Osteoblast (primary cell): Measurements from ENCODE around the gene UMODL1. TPM values are rescaled to one million over a fixed set of nuclear protein-coding genes. Genes with fewer than 3 reads are reported as not detected.

ENCODE experiments used
- DNase-seq: peaks from one replicate; pipeline ENCODE4 v3.0.0; 2011; ENCODE audit warnings: low spot score, mixed read lengths; ENCODE audit not compliant: insufficient read length; ENCODE audit errors: missing footprints
- H2AFZ ChIP-seq: 2 replicates; pipeline ENCODE4 v1.6.0; 2011; ENCODE audit warnings: mild to moderate bottlenecking, low read length
- H3K27ac ChIP-seq: 2 replicates; pipeline ENCODE4 v1.5.1; 2011; ENCODE audit warnings: mild to moderate bottlenecking, low read depth, low read length, moderate library complexity
- H3K27me3 ChIP-seq: 2 replicates; pipeline ENCODE4 v1.6.0; 2012; ENCODE audit warnings: mild to moderate bottlenecking, control low read depth, inconsistent platforms, low read length, moderate library complexity; ENCODE audit not compliant: insufficient read depth
- H3K36me3 ChIP-seq: 2 replicates; pipeline ENCODE4 v1.5.1; 2011; ENCODE audit warnings: mild to moderate bottlenecking, low read length, control low read depth, moderate library complexity; ENCODE audit not compliant: insufficient read depth
- H3K4me1 ChIP-seq: 2 replicates; pipeline ENCODE4 v1.5.1; 2011; ENCODE audit warnings: mild to moderate bottlenecking, low read length, control low read depth, moderate library complexity; ENCODE audit not compliant: insufficient read depth
- H3K4me2 ChIP-seq: 2 replicates; pipeline ENCODE4 v1.6.0; 2011; ENCODE audit warnings: mild to moderate bottlenecking, low read length; ENCODE audit not compliant: insufficient read depth
- H3K4me3 ChIP-seq: fragments of 200-600 bp; sonication (generic); 3 replicates; pipeline ENCODE4 v1.5.1; 2012; ENCODE audit warnings: mild to moderate bottlenecking, low read length, inconsistent platforms; ENCODE audit not compliant: insufficient read depth
- H3K79me2 ChIP-seq: 2 replicates; pipeline ENCODE4 v1.6.0; 2012; ENCODE audit warnings: mild to moderate bottlenecking, low read length, control low read depth, inconsistent platforms; ENCODE audit not compliant: insufficient read depth
- H3K9me3 ChIP-seq: 2 replicates; pipeline ENCODE4 v1.5.1; 2011; ENCODE audit warnings: low read depth, low read length, control low read depth
- H4K20me1 ChIP-seq: 2 replicates; pipeline ENCODE4 v1.6.0; 2012; ENCODE audit warnings: mild to moderate bottlenecking, low read length, control low read depth; ENCODE audit not compliant: insufficient read depth
- CTCF ChIP-seq: IDR thresholded peaks from 2 replicates; pipeline ENCODE4 v1.5.1; 2011; ENCODE audit warnings: mild to moderate bottlenecking, low read depth, low read length, moderate library complexity; ENCODE audit errors: extremely low read depth
- total RNA-seq: library from RNA; depleted of rRNA; stranded (reverse); fragments of >200 nt; gene quantifications from 2 replicates; pipeline ENCODE4 v1.2.3, GENCODE V29; 2012

The UMODL1 gene
- total RNA-seq, 1 donor = not detected

- no peak for TF ChIP-seq CTCF
These were observed 58.5 kb downstream of the UMODL1 start for GRCh38 chr21:42129300-42130266.

GRCh38 chr21:42130441-42130840 is 59.3 kb downstream of the UMODL1 start:
- peaks cover 5% of the 10 kb centered on the region for H3K4me1 ChIP-seq
- no peaks in the 10 kb centered on the region for H4K20me1 ChIP-seq
- no peaks in the 10 kb centered on the region for H3K9me3 ChIP-seq
- no peak overlapping the region for H2AFZ ChIP-seq
- TF ChIP-seq CTCF = no peak
- H3K27me3 ChIP-seq = peaks cover 14% of the 10 kb centered on the region
- H3K27ac ChIP-seq = no peak overlapping the region
- H3K4me3 ChIP-seq = no peak overlapping the region
- H3K36me3 ChIP-seq = no peaks in the 10 kb centered on the region
- DNase-seq = peak; percentile 18
- no peak overlapping the region for H3K4me2 ChIP-seq
- H3K79me2 ChIP-seq = no peaks in the 10 kb centered on the region

More at GRCh38 chr21:42129300-42130266, 58.5 kb downstream of the UMODL1 start:
- Histone ChIP-seq H3K79me2 (no peaks in the 10 kb centered on the region), H3K4me3 (no peak overlapping the region), H3K4me1 (peaks cover 6% of the 10 kb centered on the region), H3K9me3 (no peaks in the 10 kb centered on the region), H3K27me3 (peaks cover 20% of the 10 kb centered on the region), H3K36me3 (no peaks in the 10 kb centered on the region), H3K4me2 (no peak overlapping the region), H3K27ac (no peak overlapping the region), H2AFZ (no peak overlapping the region), H4K20me1 (no peaks in the 10 kb centered on the region)
- peak; percentile 15 for DNase-seq

- H3K9me3 ChIP-seq = no peaks in the 10 kb centered on the region
These were observed 61.1 kb downstream of the UMODL1 start for GRCh38 chr21:42132183-42132582.

More at GRCh38 chr21:42132183-42132582, 61.1 kb downstream of the UMODL1 start:
- no peak overlapping the region for H3K4me2 ChIP-seq
- H3K27ac ChIP-seq = no peak overlapping the region
- no peaks in the 10 kb centered on the region for H3K4me1 ChIP-seq
- H3K4me3 ChIP-seq = no peak overlapping the region
- peaks cover 18% of the 10 kb centered on the region for H3K27me3 ChIP-seq
- H2AFZ ChIP-seq = no peak overlapping the region
- no peaks in the 10 kb centered on the region for H4K20me1 ChIP-seq
- no peak for TF ChIP-seq CTCF
- H3K36me3 ChIP-seq = no peaks in the 10 kb centered on the region
- H3K79me2 ChIP-seq = no peaks in the 10 kb centered on the region
- peak; percentile 13 for DNase-seq
